Measurements from ENCODE around the gene TTC7B. TPM values are rescaled to one million over a fixed set of nuclear protein-coding genes. Genes with fewer than 3 reads are reported as not detected.

The TTC7B gene
- total and polyA plus RNA-seq, 2 donors (not counting 3 experiments of a cell fraction or from before 2014, with no cell fraction given): 46.8 to 76.5 TPM

GRCh38 chr14:90518069-90518940 lies 297.9 kb downstream of the TTC7B start:
- no peak for DNase-seq (ENCODE audit: low read depth, low spot score)
- no peak overlapping the region for H3K9ac ChIP-seq (replicated peaks; ENCODE audit: extremely low read depth, insufficient read depth, low read length)
- no peaks in the 10 kb centered on the region for H3K4me1 ChIP-seq (ENCODE audit: control insufficient read depth, extremely low read depth, insufficient read depth, low read length)
- no peak overlapping the region for H3K4me3 ChIP-seq (replicated peaks in 1 of 3; ENCODE audit: insufficient read depth in 1 of 3, low read depth in 1 of 3, low read length in 3 of 3)
- dilution Hi-C loops (cut with MboI; ENCODE audit: extremely low pct_ligation_motif_present, low sequenced_read_pairs) (no loop called here), intact Hi-C loops (cut with micrococcal nuclease) (loop anchor here (2.0 kb wide), 1 partner anchor 110 kb away; no protein-coding TSS in a partner anchor)
- H3K36me3 ChIP-seq (ENCODE audit: control insufficient read depth in 2 of 2, extremely low read depth in 1 of 2, insufficient read depth in 2 of 2, low read length in 2 of 2): no peaks in the 10 kb centered on the region
- no peaks in the 10 kb centered on the region for H3K9me3 ChIP-seq (replicated peaks; ENCODE audit: control insufficient read depth, insufficient read depth, low read length)
- BruUV-seq (replicated peaks): no TSS peak
- no peak overlapping the region for H2AFZ ChIP-seq (ENCODE audit: low read depth, low read length)
- no peaks in the 10 kb centered on the region for H3K9me1 ChIP-seq (replicated peaks; ENCODE audit: control insufficient read depth, extremely low read depth, insufficient read depth, low read length)
- H3K27me3 ChIP-seq (ENCODE audit: control insufficient read depth in 2 of 2, insufficient read depth in 2 of 2, low read length in 2 of 2): no peaks in the 10 kb centered on the region
- TF ChIP-seq POLR2A (IDR thresholded peaks at IDR 0.05; ENCODE audit: low read depth, low read length) (no peak), MAX (IDR thresholded peaks at IDR 0.05; ENCODE audit: insufficient read depth, insufficient read length) (no peak), POLR2AphosphoS5 (IDR thresholded peaks at IDR 0.05; ENCODE audit: insufficient read depth, low read depth, low read length) (no peak), EZH2 (IDR thresholded peaks at IDR 0.05; ENCODE audit: borderline replicate concordance, low read depth, low read length, severe bottlenecking) (no peak), GATA2 (IDR thresholded peaks at IDR 0.05; ENCODE audit: insufficient read depth, insufficient read length, low read depth, low read length) (no peak), CTCF (IDR thresholded peaks at IDR 0.05; ENCODE audit: extremely low read depth in 1 of 2, insufficient read depth in 1 of 2, low read depth in 1 of 2, low read length in 2 of 2) (no peak), MYC (IDR thresholded peaks at IDR 0.05; ENCODE audit: low read depth, low read length) (no peak), FOS (IDR thresholded peaks at IDR 0.05; ENCODE audit: borderline replicate concordance, insufficient read depth, low read length) (no peak), JUN (IDR thresholded peaks at IDR 0.05; ENCODE audit: borderline replicate concordance, insufficient read depth, insufficient read length, low read depth) (no peak)
- FAIRE-seq: no peak
- H4K20me1 ChIP-seq (replicated peaks; ENCODE audit: control insufficient read depth, extremely low read depth, insufficient read depth, low read length): no peaks in the 10 kb centered on the region
- H3K27ac ChIP-seq (ENCODE audit: insufficient read depth, low read depth, low read length): no peak overlapping the region
- ChIA-PET POLR2A (interaction anchor here (1.7 kb wide), 1 partner anchor 121 kb away, joined by 7 read pairs; no protein-coding TSS in a partner anchor), CTCF (interaction anchor here (0.6 to 2.9 kb wide), 11 partner anchors 26 to 217 kb away, joined by 3 to 32 read pairs (median 5); no protein-coding TSS in a partner anchor)
- no peak overlapping the region for H3K4me2 ChIP-seq (ENCODE audit: insufficient read depth, low read length)
- H3K79me2 ChIP-seq (ENCODE audit: control insufficient read depth, insufficient read depth, low read length): no peaks in the 10 kb centered on the region

Measured in endothelial cell of umbilical vein (primary cell).